Neuronal stem cell (in vitro differentiated cells): Measurements from ENCODE around the gene ZSCAN29.

Experiments used
- DNase-seq: peaks from one replicate; pipeline ENCODE4 v3.0.0-alpha.2; 2013; ENCODE audit warnings: low spot score
- H2AFZ ChIP-seq: one replicate; pipeline ENCODE4 v1.6.1; 2013; ENCODE audit warnings: mild to moderate bottlenecking, low read length, inconsistent platforms
- H2AK5ac ChIP-seq: 2 replicates; pipeline ENCODE4 v1.6.1; 2013; ENCODE audit warnings: low read depth, mild to moderate bottlenecking, inconsistent platforms, low read length, moderate library complexity, mixed read lengths
- H2BK120ac ChIP-seq: 2 replicates; pipeline ENCODE4 v1.6.1; 2013; ENCODE audit warnings: low read depth, mild to moderate bottlenecking, inconsistent platforms, low read length, moderate library complexity, mixed read lengths
- H2BK12ac ChIP-seq: one replicate; pipeline ENCODE4 v1.6.1; 2013; ENCODE audit warnings: low read length, inconsistent platforms
- H2BK15ac ChIP-seq: 2 replicates; pipeline ENCODE4 v1.6.1; 2013; ENCODE audit warnings: mild to moderate bottlenecking, low read length, inconsistent platforms, mixed read lengths
- H2BK5ac ChIP-seq: one replicate; pipeline ENCODE4 v1.6.1; 2013; ENCODE audit warnings: inconsistent platforms, mild to moderate bottlenecking, low read length, moderate library complexity
- H3K14ac ChIP-seq: one replicate; pipeline ENCODE4 v1.6.1; 2013; ENCODE audit warnings: low read length, inconsistent platforms
- H3K18ac ChIP-seq: 2 replicates; pipeline ENCODE4 v1.6.1; 2013; ENCODE audit warnings: low read length, inconsistent platforms
- H3K23ac ChIP-seq: 2 replicates; pipeline ENCODE4 v1.6.1; 2013; ENCODE audit warnings: low read depth, mild to moderate bottlenecking, mixed read lengths, low read length, inconsistent platforms; ENCODE audit not compliant: poor library complexity
- H3K27ac ChIP-seq: replicated peaks from 3 replicates; pipeline ENCODE4 v1.5.1; 2013; ENCODE audit warnings: low read length, inconsistent platforms
- H3K27me3 ChIP-seq, 3 experiments: 2 replicates each; pipeline ENCODE4 v1.6.1; 2013; ENCODE audit warnings: low read length in 3 of 3, mild to moderate bottlenecking in 2 of 3, inconsistent platforms in 1 of 3, low read depth in 1 of 3, mixed read lengths in 1 of 3, moderate library complexity in 1 of 3; ENCODE audit not compliant: control insufficient read depth in 3 of 3, insufficient read depth in 3 of 3
- H3K36me3 ChIP-seq, 2 donors: replicated peaks in 1 of 2; 2 replicates each; pipeline ENCODE4 v1.6.1; 2013; ENCODE audit warnings: low read length in 2 of 2; ENCODE audit not compliant: control insufficient read depth in 2 of 2, insufficient read depth in 2 of 2
- H3K4ac ChIP-seq: 2 replicates; pipeline ENCODE4 v1.6.1; 2013; ENCODE audit warnings: inconsistent platforms, mild to moderate bottlenecking, low read length, moderate library complexity
- H3K4me1 ChIP-seq, 2 donors: 1 replicate in 1 of 2; 2 replicates in 1 of 2; pipeline ENCODE4 v1.6.1; 2013; ENCODE audit warnings: low read length in 2 of 2, low read depth in 1 of 2; ENCODE audit not compliant: control insufficient read depth in 2 of 2, insufficient read depth in 1 of 2
- H3K4me2 ChIP-seq: one replicate; pipeline ENCODE4 v1.6.1; 2013; ENCODE audit warnings: mild to moderate bottlenecking, low read length, inconsistent platforms; ENCODE audit not compliant: insufficient read depth, poor library complexity, severe bottlenecking
- H3K4me3 ChIP-seq, 2 donors: 2 replicates each; pipeline ENCODE4 v1.5.1; 2013; ENCODE audit warnings: low read length in 2 of 2, mild to moderate bottlenecking in 2 of 2, inconsistent platforms in 1 of 2, moderate library complexity in 1 of 2
- H3K79me1 ChIP-seq: one replicate; pipeline ENCODE4 v1.6.1; 2013; ENCODE audit warnings: low read depth, mild to moderate bottlenecking, inconsistent platforms, low read length, moderate library complexity
- H3K9ac ChIP-seq: one replicate; pipeline ENCODE4 v1.6.1; 2013; ENCODE audit warnings: mild to moderate bottlenecking, low read depth, low read length, inconsistent platforms; ENCODE audit not compliant: poor library complexity
- H3K9me3 ChIP-seq, 2 donors: replicated peaks in 1 of 2; 2 replicates each; pipeline versions ENCODE3 to v1.6.1; 2013; ENCODE audit warnings: low read length in 2 of 2, mild to moderate bottlenecking in 2 of 2, inconsistent platforms in 1 of 2, low read depth in 1 of 2, mixed read lengths in 1 of 2, moderate library complexity in 1 of 2; ENCODE audit not compliant: control insufficient read depth in 2 of 2, insufficient read depth in 1 of 2
- H4K8ac ChIP-seq: one replicate; pipeline ENCODE4 v1.6.1; 2013; ENCODE audit warnings: low read depth, mild to moderate bottlenecking, inconsistent platforms, low read length, moderate library complexity
- H4K91ac ChIP-seq: one replicate; pipeline ENCODE4 v1.6.1; 2013; ENCODE audit warnings: low read length, low read depth, mild to moderate bottlenecking, inconsistent platforms; ENCODE audit not compliant: poor library complexity
- WGBS, 2 donors: extraction: QIAGEN DNeasy Blood & Tissue Kit; methylation state at CpG; one replicate each; pipeline ENCODE4 v1.1.7; 2013; ENCODE audit warnings: missing lambda C conversion rate in 2 of 2, mixed read lengths in 1 of 2; ENCODE audit not compliant: insufficient read length in 2 of 2, insufficient replicate concordance in 1 of 2; ENCODE audit errors: extremely low coverage in 2 of 2; 5-methylcytosine and 5-hydroxymethylcytosine counted together

Gene ZSCAN29

DNA sequence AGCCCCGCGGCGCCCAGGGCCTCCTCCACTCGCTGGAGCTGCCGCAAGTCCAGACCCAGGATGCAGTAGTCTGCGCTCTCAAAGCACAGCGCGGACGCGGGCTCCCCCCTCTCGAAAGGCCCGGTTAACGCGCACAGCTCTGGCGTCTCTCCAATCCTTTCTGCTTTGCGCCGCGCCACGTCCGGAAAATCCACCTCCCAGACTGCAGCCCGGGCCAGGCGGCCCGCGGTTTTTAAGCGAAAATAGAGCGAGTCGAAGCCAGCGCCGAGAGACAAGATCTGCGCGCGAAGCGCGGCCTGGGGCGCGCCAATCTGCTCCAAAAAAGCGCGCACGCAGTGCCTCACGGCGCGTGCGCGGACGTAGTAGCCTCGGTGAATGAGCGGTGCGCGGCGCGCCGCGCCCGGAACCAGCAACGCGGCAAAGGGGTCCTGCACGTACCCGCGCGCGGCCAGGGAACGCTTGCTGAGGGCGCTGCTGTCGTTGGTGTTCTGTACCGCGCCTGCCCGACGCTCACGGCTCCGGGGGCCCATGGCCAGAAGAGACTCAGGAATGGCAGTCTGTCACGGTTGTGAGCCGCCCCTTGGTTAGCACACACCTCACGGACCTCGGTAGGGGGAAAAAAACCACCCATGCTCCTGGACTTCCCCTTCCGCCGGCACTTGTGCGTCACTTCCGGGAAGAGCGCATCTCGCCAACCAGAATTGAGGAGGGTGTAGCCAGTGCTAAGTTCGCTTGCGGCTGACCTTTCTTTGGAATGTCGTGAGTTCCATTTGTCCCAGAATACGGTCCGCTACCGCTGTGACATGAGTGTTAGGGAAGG is 40.7 kb downstream of the ZSCAN29 start, which contains the start of gene LCMT2:
Gene LCMT2, minus strand, starts transcription at position 614 of the 820 bp plus-strand sequence. Its CDS starts 84 bp downstream, at position 530.
- H3K27ac ChIP-seq = peak within 1 kb of the TSS; percentile 89
- peak within 1 kb of the TSS; percentile 64 to 93 for H3K4me3 ChIP-seq
- H3K9me3 ChIP-seq = peaks cover 0 to 8% of the 10 kb centered on the region in 2 donors
- no peak within 1 kb of the TSS for H2BK120ac ChIP-seq
- peaks cover 6 to 35% of the 10 kb centered on the region in 2 donors for H3K36me3 ChIP-seq
- DNase-seq = peak; percentile 91
- H3K4me2 ChIP-seq = peak within 1 kb of the TSS; percentile 95
- H3K18ac ChIP-seq = peak within 1 kb of the TSS; percentile 99
- peak within 1 kb of the TSS; percentile 99 for H2AFZ ChIP-seq
- peak within 1 kb of the TSS; percentile 61 for H3K23ac ChIP-seq
- peak within 1 kb of the TSS; percentile 5 for H4K91ac ChIP-seq
- peak within 1 kb of the TSS; percentile 41 for H2BK12ac ChIP-seq
- H3K9ac ChIP-seq = peak within 1 kb of the TSS; percentile 96
- peak within 1 kb of the TSS; percentile 88 for H2AK5ac ChIP-seq
- H2BK5ac ChIP-seq = peak within 1 kb of the TSS; percentile 68
- H3K79me1 ChIP-seq = peaks cover 6% of the 10 kb centered on the region
- peak within 1 kb of the TSS; percentile 68 for H4K8ac ChIP-seq
- H2BK15ac ChIP-seq = peak within 1 kb of the TSS; percentile 5
- H3K27me3 ChIP-seq = no peaks in the 10 kb centered on the region
- H3K4ac ChIP-seq = peak within 1 kb of the TSS; percentile 84
- no CpG with 5 or more reads among the region's 86 CpGs for WGBS, 2 donors
- H3K4me1 ChIP-seq = peaks cover 4 to 8% of the 10 kb centered on the region in 2 donors
- H3K14ac ChIP-seq = peak within 1 kb of the TSS; percentile 73

- Histone ChIP-seq H2BK5ac (peak overlapping the region; percentile 68), H3K14ac (peak overlapping the region; percentile 73), H3K23ac (peak overlapping the region; percentile 61), H2AK5ac (peak overlapping the region; percentile 88), H3K4ac (peak overlapping the region; percentile 84), H3K79me1 (peaks cover 6% of the 10 kb centered on the region), H3K18ac (peak overlapping the region; percentile 99), H3K36me3 (peaks cover 6 to 35% of the 10 kb centered on the region in 2 donors), H2BK120ac (no peak overlapping the region), H2BK15ac (peak overlapping the region; percentile 5), H4K8ac (peak overlapping the region; percentile 68), H3K27me3 (no peaks in the 10 kb centered on the region), H3K4me1 (peaks cover 4 to 8% of the 10 kb centered on the region in 2 donors), H3K27ac (peak overlapping the region; percentile 89), H3K4me2 (peak overlapping the region; percentile 95), H3K9me3 (peaks cover 0 to 8% of the 10 kb centered on the region in 2 donors), H3K9ac (peak overlapping the region; percentile 96), H3K4me3 (peak overlapping the region; percentile 64 to 93), H2AFZ (peak overlapping the region; percentile 99), H2BK12ac (no peak overlapping the region), H4K91ac (peak overlapping the region; percentile 5)
- WGBS, 2 donors = no CpG with 5 or more reads among the region's 38 CpGs
- DNase-seq = peak; percentile 32
Measured at GRCh38 chr15:43329217-43329959, 41.5 kb downstream of the ZSCAN29 start.

- no CpG with 5 or more reads among the region's 6 CpGs for WGBS, 2 donors
- no peak overlapping the region for H3K4me2 ChIP-seq
- H2AK5ac ChIP-seq = no peak overlapping the region
- no peak overlapping the region for H2BK12ac ChIP-seq
- no peak overlapping the region for H3K23ac ChIP-seq
- H4K8ac ChIP-seq = no peak overlapping the region
- no peak overlapping the region for H3K18ac ChIP-seq
- H2AFZ ChIP-seq = no peak overlapping the region
- peaks cover 6% of the 10 kb centered on the region for H3K79me1 ChIP-seq
- no peak overlapping the region for H3K27ac ChIP-seq
- no peak overlapping the region for H4K91ac ChIP-seq
- H3K4me1 ChIP-seq = peaks cover 4% of the 10 kb centered on the region in 2 donors
- peaks cover 6 to 22% of the 10 kb centered on the region in 2 donors for H3K36me3 ChIP-seq
- DNase-seq = no peak
- H2BK5ac ChIP-seq = no peak overlapping the region
- no peak overlapping the region for H3K9ac ChIP-seq
- peaks cover 0 to 3% (median 0%) of the 10 kb centered on the region in 3 experiments for H3K27me3 ChIP-seq
- no peak overlapping the region for H2BK15ac ChIP-seq
- peaks cover 0 to 8% of the 10 kb centered on the region in 2 donors for H3K9me3 ChIP-seq
- no peak overlapping the region for H3K4ac ChIP-seq
- no peak overlapping the region for H3K14ac ChIP-seq
- no peak overlapping the region for H2BK120ac ChIP-seq
- no peak overlapping the region for H3K4me3 ChIP-seq
Measured at GRCh38 chr15:43325039-43325684, 45.7 kb downstream of the ZSCAN29 start.
